Nephron (organoid): Measurements from ENCODE around the gene IL21R.

ENCODE experiments used
- H3K27ac Mint-ChIP-seq, 3 experiments: 2 replicates each; pipeline ENCODE4 v1.8.0; 2020; ENCODE audit warnings: mixed read lengths in 3 of 3, mild to moderate bottlenecking in 2 of 3, moderate library complexity in 1 of 3
- H3K27me3 Mint-ChIP-seq: 2 replicates; pipeline ENCODE4 v1.8.0; 2021; ENCODE audit warnings: low read depth, mild to moderate bottlenecking, moderate library complexity, mixed read lengths
- H3K36me3 Mint-ChIP-seq: 2 replicates; pipeline ENCODE4 v1.8.0; 2020; ENCODE audit warnings: low read depth, mixed read lengths
- H3K4me1 Mint-ChIP-seq: 2 replicates; pipeline ENCODE4 v1.8.0; 2020; ENCODE audit warnings: mixed read lengths
- H3K4me3 Mint-ChIP-seq, 3 experiments: 2 replicates each; pipeline ENCODE4 v1.8.0; 2020; ENCODE audit warnings: mild to moderate bottlenecking in 3 of 3, mixed read lengths in 3 of 3, moderate library complexity in 2 of 3
- H3K9me3 Mint-ChIP-seq: 2 replicates; pipeline ENCODE4 v1.8.0; 2020; ENCODE audit warnings: mixed read lengths
- TF ChIP-seq, protein P1 (sequence below), 3 experiments: fragments of 200-600 bp; sonication (generic); IDR thresholded peaks; one replicate each; pipeline ENCODE4 v1.5.0; 2021; ENCODE audit warnings: antibody characterized with exemption in 3 of 3; ENCODE audit not compliant: unreplicated experiment in 3 of 3

The IL21R gene

DNA sequence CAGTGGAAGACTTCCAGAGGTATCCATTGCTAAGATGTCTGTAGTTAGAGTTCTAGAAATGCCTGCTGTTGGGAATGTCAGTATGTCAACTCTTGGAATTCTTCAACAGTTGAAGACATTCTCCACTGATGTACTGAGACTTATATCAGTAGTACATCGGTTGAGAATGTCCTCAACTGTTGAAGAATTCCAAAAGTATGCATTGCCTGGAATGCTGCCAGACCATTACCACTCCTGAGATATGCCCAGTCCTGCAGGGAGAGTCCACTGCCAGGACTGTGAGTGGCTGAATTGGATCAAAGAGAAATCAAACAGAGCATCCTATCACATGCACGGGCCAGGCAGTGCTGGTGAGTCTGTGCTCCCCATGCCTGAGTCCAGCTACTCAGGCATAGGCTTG lies 42.0 kb downstream of the IL21R start:
- TF ChIP-seq, protein P1, sequence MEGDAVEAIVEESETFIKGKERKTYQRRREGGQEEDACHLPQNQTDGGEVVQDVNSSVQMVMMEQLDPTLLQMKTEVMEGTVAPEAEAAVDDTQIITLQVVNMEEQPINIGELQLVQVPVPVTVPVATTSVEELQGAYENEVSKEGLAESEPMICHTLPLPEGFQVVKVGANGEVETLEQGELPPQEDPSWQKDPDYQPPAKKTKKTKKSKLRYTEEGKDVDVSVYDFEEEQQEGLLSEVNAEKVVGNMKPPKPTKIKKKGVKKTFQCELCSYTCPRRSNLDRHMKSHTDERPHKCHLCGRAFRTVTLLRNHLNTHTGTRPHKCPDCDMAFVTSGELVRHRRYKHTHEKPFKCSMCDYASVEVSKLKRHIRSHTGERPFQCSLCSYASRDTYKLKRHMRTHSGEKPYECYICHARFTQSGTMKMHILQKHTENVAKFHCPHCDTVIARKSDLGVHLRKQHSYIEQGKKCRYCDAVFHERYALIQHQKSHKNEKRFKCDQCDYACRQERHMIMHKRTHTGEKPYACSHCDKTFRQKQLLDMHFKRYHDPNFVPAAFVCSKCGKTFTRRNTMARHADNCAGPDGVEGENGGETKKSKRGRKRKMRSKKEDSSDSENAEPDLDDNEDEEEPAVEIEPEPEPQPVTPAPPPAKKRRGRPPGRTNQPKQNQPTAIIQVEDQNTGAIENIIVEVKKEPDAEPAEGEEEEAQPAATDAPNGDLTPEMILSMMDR (IDR thresholded peaks at IDR 0.05; ENCODE audit: unreplicated experiment in 3 of 3): no peak

DNA sequence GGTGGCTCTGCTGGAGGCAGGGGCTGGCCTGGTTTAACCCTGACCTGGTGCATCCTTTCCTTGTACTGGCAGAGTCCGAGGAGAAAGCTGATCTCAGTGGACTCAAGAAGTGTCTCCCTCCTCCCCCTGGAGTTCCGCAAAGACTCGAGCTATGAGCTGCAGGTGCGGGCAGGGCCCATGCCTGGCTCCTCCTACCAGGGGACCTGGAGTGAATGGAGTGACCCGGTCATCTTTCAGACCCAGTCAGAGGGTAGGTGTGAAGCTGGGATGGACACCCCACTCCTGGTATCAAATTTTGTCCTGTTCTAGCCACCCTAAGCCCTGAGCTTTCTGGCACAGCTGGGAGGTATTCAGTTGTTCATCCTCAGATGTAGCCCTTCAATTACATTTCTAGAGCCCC lies 42.5 kb downstream of the IL21R start:
- H3K4me3 Mint-ChIP-seq: no peak overlapping the region
- TF ChIP-seq, protein P1 (IDR thresholded peaks at IDR 0.05; ENCODE audit: unreplicated experiment in 3 of 3): no peak
- H3K27me3 Mint-ChIP-seq: peaks cover 10% of the 10 kb centered on the region
- H3K9me3 Mint-ChIP-seq: peaks cover 10% of the 10 kb centered on the region
- peaks cover under 1% of the 10 kb centered on the region for H3K4me1 Mint-ChIP-seq
- H3K36me3 Mint-ChIP-seq: no peaks in the 10 kb centered on the region
- H3K27ac Mint-ChIP-seq: no peak overlapping the region

More for the DNA sequence above, 42.0 kb downstream of the IL21R start:
- H3K36me3 Mint-ChIP-seq: no peaks in the 10 kb centered on the region
- H3K9me3 Mint-ChIP-seq: peaks cover 10% of the 10 kb centered on the region
- H3K4me1 Mint-ChIP-seq: no peaks in the 10 kb centered on the region
- no peak overlapping the region for H3K27ac Mint-ChIP-seq
- H3K4me3 Mint-ChIP-seq: no peak overlapping the region
- peaks cover 9% of the 10 kb centered on the region for H3K27me3 Mint-ChIP-seq

GRCh38 chr16:27445502-27446175 lies 43.7 kb downstream of the IL21R start:
- Mint-ChIP-seq H3K27me3 (peaks cover 22% of the 10 kb centered on the region), H3K9me3 (peaks cover 10% of the 10 kb centered on the region), H3K4me1 (peaks cover 12% of the 10 kb centered on the region), H3K4me3 (no peak overlapping the region), H3K36me3 (no peaks in the 10 kb centered on the region), H3K27ac (no peak overlapping the region)
- TF ChIP-seq, protein P1 (IDR thresholded peaks at IDR 0.05; ENCODE audit: unreplicated experiment in 3 of 3): no peak

DNA sequence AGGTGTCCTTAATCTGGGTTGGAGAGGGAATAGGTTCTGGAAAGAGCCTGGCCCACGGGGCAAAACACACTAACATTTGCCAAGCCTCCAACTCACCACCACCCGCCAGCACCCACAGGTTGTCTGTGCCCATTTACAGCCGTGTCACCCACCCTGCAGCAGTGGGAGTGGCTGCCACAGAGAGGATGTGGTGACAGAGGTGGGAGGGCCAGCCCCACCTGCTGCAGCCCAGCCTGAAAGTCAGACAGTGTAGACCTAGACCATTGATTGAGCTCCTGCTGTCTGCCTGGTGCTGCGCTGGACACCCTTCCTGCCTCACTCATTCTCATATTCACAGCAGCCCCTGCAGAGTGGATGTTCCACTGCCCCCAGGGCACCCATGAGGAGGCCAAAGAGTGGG lies 44.7 kb downstream of the IL21R start:
- no peaks in the 10 kb centered on the region for H3K36me3 Mint-ChIP-seq
- H3K9me3 Mint-ChIP-seq: peaks cover 10% of the 10 kb centered on the region
- TF ChIP-seq, protein P1 (IDR thresholded peaks at IDR 0.05; ENCODE audit: unreplicated experiment in 3 of 3): no peak
- no peak overlapping the region for H3K27ac Mint-ChIP-seq
- peaks cover 14% of the 10 kb centered on the region for H3K4me1 Mint-ChIP-seq
- peaks cover 26% of the 10 kb centered on the region for H3K27me3 Mint-ChIP-seq
- H3K4me3 Mint-ChIP-seq: no peak overlapping the region

GRCh38 chr16:27447301-27447700 lies 45.3 kb downstream of the IL21R start:
- TF ChIP-seq, protein P1 (IDR thresholded peaks at IDR 0.05; ENCODE audit: unreplicated experiment in 3 of 3): no peak
- H3K27ac Mint-ChIP-seq: no peak overlapping the region
- H3K9me3 Mint-ChIP-seq: peaks cover 10% of the 10 kb centered on the region
- H3K4me1 Mint-ChIP-seq: peaks cover 14% of the 10 kb centered on the region
- no peaks in the 10 kb centered on the region for H3K36me3 Mint-ChIP-seq
- peaks cover 27% of the 10 kb centered on the region for H3K27me3 Mint-ChIP-seq
- no peak overlapping the region for H3K4me3 Mint-ChIP-seq
